Stomach smooth muscle (tissue), 2 donors: ENCODE results near the gene DBNDD2.

ENCODE experiments used
- H3K27ac ChIP-seq: one replicate; pipeline ENCODE4 v1.7.0; 2013; ENCODE audit warnings: mild to moderate bottlenecking, low read length, inconsistent platforms
- H3K27me3 ChIP-seq, 2 donors: one replicate each; pipeline ENCODE4 v1.7.0; 2013; ENCODE audit warnings: low read length in 2 of 2; ENCODE audit not compliant: insufficient read depth in 2 of 2, control insufficient read depth in 1 of 2
- H3K36me3 ChIP-seq, 2 donors: one replicate each; pipeline ENCODE4 v1.7.0; 2013; ENCODE audit warnings: low read length in 2 of 2; ENCODE audit not compliant: control insufficient read depth in 2 of 2, insufficient read depth in 2 of 2
- H3K4me1 ChIP-seq: one replicate; pipeline ENCODE4 v1.7.0; 2013; ENCODE audit warnings: low read length; ENCODE audit not compliant: control insufficient read depth, insufficient read depth
- H3K4me3 ChIP-seq, 2 donors: one replicate each; pipeline ENCODE4 v1.7.0; 2013; ENCODE audit warnings: low read length in 2 of 2
- H3K9ac ChIP-seq, 2 donors: one replicate each; pipeline ENCODE4 v1.7.0; 2013; ENCODE audit warnings: low read length in 2 of 2, mild to moderate bottlenecking in 1 of 2
- H3K9me3 ChIP-seq, 2 donors: one replicate each; pipeline ENCODE4 v1.7.0; 2013; ENCODE audit warnings: low read length in 2 of 2; ENCODE audit not compliant: control insufficient read depth in 2 of 2
- donor health status: healthy.
- donor health status: Pancreatic carcinoma.

The DBNDD2 gene

DNA sequence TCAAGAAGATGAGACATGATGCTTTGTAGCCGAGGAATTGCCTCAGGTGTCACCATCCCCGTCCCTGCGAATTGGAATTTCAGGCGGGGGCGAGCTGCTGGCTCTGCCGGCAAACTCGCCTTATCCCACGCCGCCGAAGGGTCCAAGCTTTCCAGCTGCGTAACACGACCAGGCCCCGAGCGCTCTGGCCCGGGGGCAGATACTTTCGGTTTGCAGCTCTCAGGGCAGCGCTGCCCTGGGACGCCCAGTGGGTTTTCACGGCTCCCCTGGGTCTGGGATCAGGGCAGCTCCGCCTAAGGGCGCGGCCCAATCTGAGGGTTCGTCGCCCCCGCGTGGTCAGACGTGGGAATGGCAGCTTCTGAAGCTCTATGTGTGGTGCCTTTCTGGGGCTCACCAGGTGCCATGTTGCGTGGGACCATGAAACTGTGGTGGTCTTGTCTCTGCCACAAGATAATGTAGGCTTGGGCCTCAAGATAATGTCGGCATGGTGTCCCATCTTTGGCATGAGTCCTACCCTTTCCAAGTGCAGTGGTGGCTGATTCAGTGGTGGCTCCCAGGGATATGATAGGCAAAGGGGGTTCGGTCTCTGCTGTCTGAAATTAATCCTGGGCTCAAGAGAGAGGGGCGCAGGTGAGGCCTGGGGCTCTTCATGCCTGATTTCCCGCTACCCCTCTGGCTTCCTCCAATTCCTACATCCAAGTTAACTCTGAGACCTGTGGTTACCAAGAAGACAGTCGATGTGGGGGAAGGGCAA, 28.8 kb downstream of the DBNDD2 start:
- H3K9me3 ChIP-seq = no peaks in the 10 kb centered on the region
- peak overlapping the region; percentile 53 to 86 for H3K4me3 ChIP-seq
- H3K27ac ChIP-seq = peak overlapping the region; percentile 69
- no peaks in the 10 kb centered on the region for H3K27me3 ChIP-seq
- H3K4me1 ChIP-seq = peaks cover 8% of the 10 kb centered on the region
- H3K9ac ChIP-seq = peak overlapping the region; percentile 66 to 92
- H3K36me3 ChIP-seq = no peaks in the 10 kb centered on the region

DNA sequence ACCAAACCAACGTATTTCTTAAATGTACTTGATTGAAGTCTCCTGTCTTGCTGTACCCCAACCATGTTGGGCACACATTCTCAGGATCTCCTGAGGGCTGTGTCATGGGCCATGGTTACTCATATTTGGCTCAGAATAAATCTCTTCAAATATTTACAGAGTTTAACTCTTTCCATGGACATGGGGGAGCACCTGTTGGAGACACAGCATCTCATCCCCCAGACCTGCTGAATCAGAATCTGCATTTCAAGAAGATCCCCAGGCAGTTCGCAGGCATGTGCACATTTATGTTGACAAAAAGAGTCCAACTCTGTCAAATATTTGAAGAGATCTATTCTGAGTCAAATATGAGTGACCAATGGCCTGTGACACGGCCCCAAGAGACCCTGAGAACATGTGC, 32.3 kb downstream of the DBNDD2 start:
- Histone ChIP-seq H3K9me3 (no peaks in the 10 kb centered on the region), H3K27ac (no peak overlapping the region), H3K36me3 (no peaks in the 10 kb centered on the region)

GRCh38 chr20:45440891-45441685, 33.0 kb downstream of the DBNDD2 start:
- Histone ChIP-seq H3K9ac (no peak overlapping the region), H3K27ac (no peak overlapping the region), H3K4me1 (peaks cover 4% of the 10 kb centered on the region), H3K27me3 (no peaks in the 10 kb centered on the region), H3K36me3 (no peaks in the 10 kb centered on the region), H3K9me3 (no peaks in the 10 kb centered on the region), H3K4me3 (no peak overlapping the region)

More for the DNA sequence above, 32.3 kb downstream of the DBNDD2 start:
- H3K27me3 ChIP-seq = no peaks in the 10 kb centered on the region
- H3K4me3 ChIP-seq = no peak overlapping the region
- peaks cover 4% of the 10 kb centered on the region for H3K4me1 ChIP-seq
- no peak overlapping the region for H3K9ac ChIP-seq

DNA sequence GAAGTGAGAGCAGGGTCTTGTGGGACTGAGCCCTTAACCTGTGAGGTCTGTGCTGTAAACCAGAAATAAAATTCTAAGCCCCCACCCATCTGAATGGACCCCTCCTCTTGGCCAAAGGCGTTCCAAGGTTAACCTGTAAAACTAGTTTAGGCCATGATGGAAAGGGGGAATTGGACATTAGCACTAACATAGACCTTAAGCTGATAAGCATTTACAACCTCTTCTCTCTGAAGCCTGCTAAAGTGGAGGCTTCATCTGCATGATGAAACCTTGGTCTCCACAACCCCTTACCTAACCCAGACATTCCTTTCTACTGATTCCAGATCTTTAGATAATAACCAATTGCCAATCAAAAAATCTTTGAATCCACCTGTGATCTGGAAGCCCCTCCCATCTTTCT, 33.7 kb downstream of the DBNDD2 start:
- H3K27ac ChIP-seq = no peak overlapping the region
- no peak overlapping the region for H3K4me3 ChIP-seq
- H3K9ac ChIP-seq = no peak overlapping the region
- H3K27me3 ChIP-seq = no peaks in the 10 kb centered on the region
- peaks cover 4% of the 10 kb centered on the region for H3K4me1 ChIP-seq
- no peaks in the 10 kb centered on the region for H3K9me3 ChIP-seq
- H3K36me3 ChIP-seq = no peaks in the 10 kb centered on the region

GRCh38 chr20:45444050-45444449, 36.0 kb downstream of the DBNDD2 start:
- H3K4me1 ChIP-seq = peaks cover 17% of the 10 kb centered on the region
- no peaks in the 10 kb centered on the region for H3K36me3 ChIP-seq
- no peak overlapping the region for H3K4me3 ChIP-seq
- H3K9ac ChIP-seq = no peak overlapping the region
- H3K9me3 ChIP-seq = no peaks in the 10 kb centered on the region
- no peaks in the 10 kb centered on the region for H3K27me3 ChIP-seq
- no peak overlapping the region for H3K27ac ChIP-seq

DNA sequence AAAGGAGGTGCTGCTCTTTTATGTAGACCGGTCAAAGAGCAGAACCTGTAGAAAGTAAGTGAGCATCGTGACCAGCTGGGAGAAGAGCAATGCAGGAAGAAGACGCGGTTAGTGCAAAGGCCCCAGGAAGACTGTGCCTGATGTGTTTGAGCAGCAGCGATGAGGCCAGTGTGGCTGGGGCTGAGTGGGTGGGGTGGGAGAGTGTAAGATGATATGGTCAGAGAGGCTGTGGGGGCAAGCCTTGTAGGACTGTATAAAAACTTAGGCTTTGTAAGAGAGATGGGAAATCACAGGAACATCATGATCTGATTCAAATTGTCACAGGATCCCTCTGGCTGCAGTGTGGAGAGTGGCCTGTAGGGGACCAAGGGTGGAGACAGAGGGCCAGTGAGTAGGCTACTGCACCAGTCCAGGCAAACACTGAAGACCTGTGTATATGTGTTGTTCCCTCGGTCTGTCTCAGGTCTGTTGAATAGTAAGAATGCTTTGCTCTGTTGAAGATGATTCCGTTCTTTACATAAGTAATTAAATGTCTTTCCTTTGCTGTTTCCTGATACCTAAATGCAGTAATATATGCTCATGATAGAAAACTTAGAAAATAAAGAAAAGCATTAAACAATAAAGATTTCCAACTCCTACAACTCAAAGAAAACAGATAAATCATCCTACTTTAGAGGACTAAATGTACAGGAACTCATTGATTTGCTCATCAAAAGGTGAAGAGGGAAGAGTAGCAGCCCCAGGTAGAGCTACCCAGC, 37.9 kb downstream of the DBNDD2 start:
- Histone ChIP-seq H3K9ac (no peak overlapping the region), H3K4me3 (no peak overlapping the region), H3K9me3 (no peaks in the 10 kb centered on the region), H3K27ac (no peak overlapping the region), H3K36me3 (no peaks in the 10 kb centered on the region), H3K4me1 (peaks cover 28% of the 10 kb centered on the region), H3K27me3 (no peaks in the 10 kb centered on the region)

DNA sequence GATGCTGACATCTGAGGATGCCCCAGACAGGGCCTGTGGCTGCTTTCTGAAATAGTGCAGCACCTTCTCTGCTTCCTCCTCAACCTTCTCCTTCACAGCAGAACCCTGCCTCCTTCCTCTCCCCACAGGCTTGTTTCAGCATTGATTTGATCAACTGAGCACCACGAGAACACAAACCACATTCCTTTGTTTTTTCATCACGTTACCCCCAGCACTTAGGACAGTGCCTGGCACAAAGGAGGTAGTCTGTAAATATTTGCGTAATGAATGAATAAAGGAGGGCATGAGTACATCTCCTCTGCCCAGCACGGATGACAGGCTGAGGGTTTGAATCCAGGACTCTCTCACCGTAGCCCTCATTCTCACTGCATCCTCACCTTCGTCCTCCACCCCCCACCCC, 40.2 kb downstream of the DBNDD2 start:
- Histone ChIP-seq H3K4me3 (peak overlapping the region in 1 of 2 donors; percentile 15), H3K27me3 (no peaks in the 10 kb centered on the region), H3K9me3 (no peaks in the 10 kb centered on the region), H3K9ac (peak overlapping the region in 1 of 2 donors; percentile 51), H3K4me1 (peaks cover 28% of the 10 kb centered on the region), H3K36me3 (no peaks in the 10 kb centered on the region), H3K27ac (peak overlapping the region; percentile 87)

DNA sequence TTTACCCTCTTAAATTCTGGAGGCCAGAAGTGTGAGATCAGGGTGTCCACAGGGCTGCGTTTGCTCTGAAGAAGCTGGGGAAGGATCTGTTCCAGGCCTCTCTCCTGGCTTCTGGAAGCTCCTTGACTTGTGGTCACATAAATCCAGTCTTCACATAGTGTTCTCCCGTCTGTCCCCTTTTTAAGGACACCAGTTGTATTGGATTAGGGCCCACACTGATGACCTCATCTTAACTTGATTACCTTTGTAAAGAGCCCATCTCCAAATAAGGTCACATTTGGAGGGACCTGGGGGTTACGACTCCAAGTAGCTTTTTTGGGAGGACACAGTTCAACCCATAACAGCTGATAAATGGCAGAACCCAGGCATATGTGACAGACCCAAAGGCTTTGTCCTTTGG, 41.4 kb downstream of the DBNDD2 start:
- Histone ChIP-seq H3K4me3 (no peak overlapping the region), H3K27me3 (no peaks in the 10 kb centered on the region), H3K27ac (peak overlapping the region; percentile 87), H3K4me1 (peaks cover 28% of the 10 kb centered on the region), H3K9ac (peak overlapping the region; percentile 21 to 47), H3K36me3 (no peaks in the 10 kb centered on the region), H3K9me3 (no peaks in the 10 kb centered on the region)

- H3K27ac ChIP-seq = peak overlapping the region; percentile 87
- no peaks in the 10 kb centered on the region for H3K36me3 ChIP-seq
- H3K4me1 ChIP-seq = peaks cover 28% of the 10 kb centered on the region
- H3K4me3 ChIP-seq = no peak overlapping the region
- H3K27me3 ChIP-seq = no peaks in the 10 kb centered on the region
- peak overlapping the region in 1 of 2 donors; percentile 21 for H3K9ac ChIP-seq
- no peaks in the 10 kb centered on the region for H3K9me3 ChIP-seq
Measured at GRCh38 chr20:45450097-45450818, 42.2 kb downstream of the DBNDD2 start.

GRCh38 chr20:45452238-45452637, 44.1 kb downstream of the DBNDD2 start:
- Histone ChIP-seq H3K27me3 (no peaks in the 10 kb centered on the region), H3K27ac (no peak overlapping the region), H3K9ac (no peak overlapping the region), H3K4me1 (peaks cover 32% of the 10 kb centered on the region), H3K36me3 (no peaks in the 10 kb centered on the region), H3K4me3 (no peak overlapping the region), H3K9me3 (no peaks in the 10 kb centered on the region)
